ENCODE measurements around the gene PRR15. TPM values are rescaled to one million over a fixed set of nuclear protein-coding genes. Genes with fewer than 3 reads are reported as not detected.

The PRR15 gene
- total RNA-seq, 1 experiment from 2014 or later = 76.1 TPM

- Mint-ChIP-seq H3K9me3 (ENCODE audit: low read depth, unreplicated experiment) (peaks cover 5% of the 10 kb centered on the region), H3K36me3 (ENCODE audit: insufficient read depth, unreplicated experiment) (no peaks in the 10 kb centered on the region), H3K27ac (ENCODE audit: unreplicated experiment) (no peak overlapping the region), H3K4me3 (ENCODE audit: low read depth, unreplicated experiment) (no peak overlapping the region), H3K4me1 (ENCODE audit: low read depth, unreplicated experiment) (peaks cover 43% of the 10 kb centered on the region), H3K27me3 (ENCODE audit: unreplicated experiment) (no peaks in the 10 kb centered on the region)
- CTCF ChIA-PET = no interaction called here
- no peak for DNase-seq
- intact Hi-C loops (cut with micrococcal nuclease; ENCODE audit: unreplicated experiment) = no loop called here
- no peak for TF ChIP-seq CTCF (IDR thresholded peaks at IDR 0.05; ENCODE audit: unreplicated experiment)
- no TSS peak for BruUV-seq (replicated peaks)
Observed at GRCh38 chr7:29611941-29612544, 48.4 kb downstream of the PRR15 start.

- DNase-seq = no peak
- no peak overlapping the region for H3K27ac Mint-ChIP-seq (ENCODE audit: unreplicated experiment)
- no peaks in the 10 kb centered on the region for H3K27me3 Mint-ChIP-seq (ENCODE audit: unreplicated experiment)
- TF ChIP-seq CTCF (IDR thresholded peaks at IDR 0.05; ENCODE audit: unreplicated experiment) = no peak
- CTCF ChIA-PET = interaction anchor here (0.6 kb wide), 1 partner anchor 1177 kb away, joined by 4 read pairs; no protein-coding TSS in a partner anchor
- H3K9me3 Mint-ChIP-seq (ENCODE audit: low read depth, unreplicated experiment) = peaks cover 7% of the 10 kb centered on the region
- no peaks in the 10 kb centered on the region for H3K36me3 Mint-ChIP-seq (ENCODE audit: insufficient read depth, unreplicated experiment)
- intact Hi-C loops (cut with micrococcal nuclease; ENCODE audit: unreplicated experiment) = no loop called here
- peaks cover 38% of the 10 kb centered on the region for H3K4me1 Mint-ChIP-seq (ENCODE audit: low read depth, unreplicated experiment)
- H3K4me3 Mint-ChIP-seq (ENCODE audit: low read depth, unreplicated experiment) = no peak overlapping the region
- BruUV-seq (replicated peaks) = no TSS peak
Observed at GRCh38 chr7:29612596-29612995, 49.0 kb downstream of the PRR15 start.

GRCh38 chr7:29613100-29613499, 49.5 kb downstream of the PRR15 start:
- H3K4me3 Mint-ChIP-seq (ENCODE audit: low read depth, unreplicated experiment) = no peak overlapping the region
- H3K27ac Mint-ChIP-seq (ENCODE audit: unreplicated experiment) = no peak overlapping the region
- DNase-seq = no peak
- no peak for TF ChIP-seq CTCF (IDR thresholded peaks at IDR 0.05; ENCODE audit: unreplicated experiment)
- H3K27me3 Mint-ChIP-seq (ENCODE audit: unreplicated experiment) = no peaks in the 10 kb centered on the region
- H3K4me1 Mint-ChIP-seq (ENCODE audit: low read depth, unreplicated experiment) = peaks cover 36% of the 10 kb centered on the region
- intact Hi-C loops (cut with micrococcal nuclease; ENCODE audit: unreplicated experiment) = no loop called here
- peaks cover 7% of the 10 kb centered on the region for H3K9me3 Mint-ChIP-seq (ENCODE audit: low read depth, unreplicated experiment)
- CTCF ChIA-PET = interaction anchor here (0.6 to 0.7 kb wide), 2 partner anchors 507 to 1178 kb away, joined by 4 to 5 read pairs; no protein-coding TSS in a partner anchor
- BruUV-seq (replicated peaks) = no TSS peak
- no peaks in the 10 kb centered on the region for H3K36me3 Mint-ChIP-seq (ENCODE audit: insufficient read depth, unreplicated experiment)

GRCh38 chr7:29614229-29614628, 50.6 kb downstream of the PRR15 start:
- H3K4me1 Mint-ChIP-seq (ENCODE audit: low read depth, unreplicated experiment) = peaks cover 25% of the 10 kb centered on the region
- H3K4me3 Mint-ChIP-seq (ENCODE audit: low read depth, unreplicated experiment) = no peak overlapping the region
- no peaks in the 10 kb centered on the region for H3K27me3 Mint-ChIP-seq (ENCODE audit: unreplicated experiment)
- DNase-seq = no peak
- peak overlapping the region; percentile 7 for H3K27ac Mint-ChIP-seq (ENCODE audit: unreplicated experiment)
- intact Hi-C loops (cut with micrococcal nuclease; ENCODE audit: unreplicated experiment) = no loop called here
- CTCF ChIA-PET = no interaction called here
- H3K36me3 Mint-ChIP-seq (ENCODE audit: insufficient read depth, unreplicated experiment) = no peaks in the 10 kb centered on the region
- H3K9me3 Mint-ChIP-seq (ENCODE audit: low read depth, unreplicated experiment) = peaks cover 7% of the 10 kb centered on the region
- TF ChIP-seq CTCF (IDR thresholded peaks at IDR 0.05; ENCODE audit: unreplicated experiment) = no peak
- BruUV-seq (replicated peaks) = no TSS peak

Other genes starting within 250 kb of the PRR15 start
- gene WIPF3, start 242.7 kb downstream of the PRR15 start, total RNA-seq (2022) = 4.9 and 6.4 TPM in 2 replicates

All from Calu3 (cell line).